GM21515 (cell line): ENCODE data around the gene LCOR.

Experiments used
- ATAC-seq: cut with Tn5 transposase; IDR thresholded peaks from one replicate; pipeline ENCODE4 v1.9.1; 2021; ENCODE audit not compliant: unreplicated experiment

LCOR gene

DNA sequence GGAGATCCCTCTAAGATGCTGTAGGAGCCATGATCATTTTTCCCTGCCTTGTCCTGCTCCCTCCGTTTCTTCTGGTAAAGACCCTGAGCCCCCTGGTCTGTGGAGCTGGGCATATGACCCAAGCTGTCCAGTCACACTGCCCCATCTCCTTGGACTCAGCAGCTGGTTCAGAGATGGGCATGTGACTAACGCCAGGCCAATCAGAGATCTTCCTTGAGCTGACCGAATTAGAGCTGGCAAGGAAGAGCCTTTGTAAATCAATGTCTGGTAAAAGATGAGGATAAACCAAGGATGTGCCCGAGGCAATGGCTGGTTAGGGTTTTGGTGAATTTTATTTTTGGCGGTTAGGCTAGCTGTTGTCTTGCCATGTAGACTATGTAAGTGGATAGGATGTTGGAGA, 173.3 kb downstream of the LCOR start:
- no peak for ATAC-seq

DNA sequence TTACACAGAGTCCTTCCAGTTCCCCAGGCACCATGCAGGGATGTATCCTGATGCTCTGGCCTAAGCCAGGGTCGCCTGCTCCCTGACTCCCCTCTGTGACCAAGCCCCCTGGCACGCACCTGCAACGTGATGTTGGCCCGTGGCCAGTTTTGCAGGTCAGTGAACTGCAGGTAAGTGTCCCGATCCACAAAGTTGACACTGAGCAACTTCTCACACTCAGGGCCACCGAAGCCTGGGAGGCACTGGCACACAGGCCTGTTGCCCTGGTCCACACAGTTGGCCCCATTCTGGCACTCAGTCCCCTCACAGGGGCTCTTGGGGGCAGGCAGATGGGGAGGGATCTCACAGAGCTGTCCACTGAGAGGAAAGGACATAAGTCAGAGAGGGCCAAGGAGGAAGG, 174.3 kb downstream of the LCOR start:
- no peak for ATAC-seq

DNA sequence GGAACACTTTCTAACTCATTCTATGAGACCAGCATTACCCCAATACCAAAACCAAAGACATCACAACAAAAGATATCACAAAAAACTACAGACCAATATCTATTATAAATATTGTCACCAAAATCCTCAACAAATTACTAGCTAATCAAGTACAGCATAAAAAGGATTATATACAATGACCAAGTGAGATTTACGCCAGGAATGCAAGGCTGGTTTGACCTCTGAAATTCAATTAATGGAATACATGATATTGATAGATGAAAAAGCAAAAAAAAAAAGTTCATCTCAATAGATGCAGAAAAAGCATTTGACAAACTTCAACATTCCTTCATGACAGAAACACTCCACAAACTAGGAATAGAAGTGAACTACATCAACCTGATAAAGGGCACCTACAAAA, 175.3 kb downstream of the LCOR start:
- no peak for ATAC-seq

DNA sequence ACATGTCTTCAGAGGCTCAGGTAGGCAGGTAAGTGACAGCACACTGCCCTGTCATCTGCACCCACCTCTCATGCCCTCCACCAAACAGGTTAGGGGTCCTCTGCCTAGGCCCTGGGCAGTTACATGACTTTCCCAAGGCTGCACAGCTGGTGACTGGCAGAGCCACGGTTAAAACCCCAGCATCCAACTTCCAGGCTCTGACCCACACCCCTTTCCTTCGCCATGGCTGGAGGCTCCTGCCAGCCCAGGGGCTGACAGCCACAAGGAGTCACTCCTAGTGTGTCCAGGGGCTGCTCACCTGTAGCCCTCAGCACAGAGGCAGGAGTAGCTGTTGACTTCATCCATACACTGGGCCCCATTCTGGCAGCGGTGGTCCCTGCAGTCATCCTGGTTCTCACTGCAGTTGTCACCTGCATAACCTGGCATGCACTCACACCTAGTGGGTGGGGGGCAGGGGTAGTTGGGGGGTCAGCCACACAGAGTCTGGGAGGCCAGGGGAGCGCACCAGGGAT, 178.7 kb downstream of the LCOR start:
- no peak for ATAC-seq

DNA sequence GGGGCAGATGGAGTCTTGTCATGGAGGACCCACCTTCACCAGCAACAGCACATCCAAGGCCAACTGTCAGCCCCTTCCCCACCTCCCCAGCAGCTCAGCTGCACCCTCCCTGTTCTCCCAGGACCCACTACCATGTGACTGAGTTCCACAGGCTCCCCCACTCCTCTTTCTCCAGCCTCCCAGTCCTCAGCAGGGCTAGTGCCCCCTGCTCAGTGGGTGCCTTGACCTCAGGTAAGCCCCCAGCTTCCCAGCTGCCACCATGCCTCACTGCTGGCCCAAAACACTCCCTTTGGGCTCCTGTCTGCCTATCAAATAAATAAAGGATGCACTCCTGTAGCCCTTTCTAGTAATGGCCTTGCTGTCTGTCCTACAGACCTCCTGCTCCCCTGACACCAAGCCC, 179.3 kb downstream of the LCOR start:
- ATAC-seq: no peak

DNA sequence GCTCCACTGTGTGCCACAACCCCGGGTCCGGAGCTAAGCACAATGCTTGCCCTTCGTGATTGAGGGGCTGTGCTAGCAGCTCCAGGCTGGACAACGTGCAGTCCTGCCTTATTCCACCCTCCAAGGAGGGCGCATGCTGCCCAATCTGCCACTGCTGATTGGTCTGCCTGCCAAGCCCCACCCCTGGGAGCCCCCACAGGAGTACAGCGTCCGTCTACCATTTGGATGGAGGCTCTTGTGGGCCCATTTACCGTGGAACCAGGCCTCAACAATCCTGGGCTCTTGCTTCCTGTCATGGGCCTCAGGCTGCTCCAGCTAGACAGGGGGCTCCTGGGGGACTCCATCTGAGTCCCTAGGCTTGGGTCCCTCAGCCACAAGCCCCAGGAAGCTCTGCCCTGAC, 180.4 kb downstream of the LCOR start:
- no peak for ATAC-seq

DNA sequence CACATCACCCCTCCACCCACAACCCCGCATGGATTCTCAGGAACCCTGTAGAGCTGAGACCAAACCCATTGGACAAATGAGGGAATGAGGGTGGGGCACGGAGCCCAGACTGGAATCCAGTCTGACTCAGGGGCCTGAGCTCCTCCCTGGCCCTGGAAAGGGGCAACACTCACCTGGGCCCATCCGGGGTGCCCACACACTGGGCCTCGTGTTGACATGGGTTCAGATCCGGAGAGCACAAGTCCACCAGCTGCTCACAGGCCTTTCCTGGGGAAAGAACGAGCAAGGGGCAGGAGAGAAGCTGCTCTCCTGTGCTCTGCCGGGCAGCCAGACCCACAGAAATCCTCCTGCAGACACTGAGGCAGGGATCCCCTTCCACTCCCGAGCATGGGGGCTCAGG, 181.5 kb downstream of the LCOR start:
- ATAC-seq: no peak

DNA sequence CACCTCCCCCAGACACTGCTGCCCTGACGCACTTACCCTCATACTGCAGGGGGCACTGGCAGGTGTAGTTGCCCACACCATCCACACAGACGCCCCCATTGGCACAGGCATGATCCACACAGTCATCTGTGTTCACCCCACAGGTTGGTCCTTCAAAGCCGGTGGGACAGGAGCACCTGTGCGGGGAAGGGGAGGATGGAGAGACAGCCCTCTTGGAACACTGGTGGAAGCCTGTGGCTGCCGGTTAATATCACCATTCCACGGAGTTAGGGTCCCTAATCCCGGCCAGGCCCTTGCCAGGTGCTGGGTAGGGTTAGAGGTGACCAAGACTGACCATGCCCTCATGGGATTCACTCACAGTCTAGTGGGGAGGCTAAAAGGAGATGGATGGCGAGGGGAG, 181.9 kb downstream of the LCOR start:
- no peak for ATAC-seq

DNA sequence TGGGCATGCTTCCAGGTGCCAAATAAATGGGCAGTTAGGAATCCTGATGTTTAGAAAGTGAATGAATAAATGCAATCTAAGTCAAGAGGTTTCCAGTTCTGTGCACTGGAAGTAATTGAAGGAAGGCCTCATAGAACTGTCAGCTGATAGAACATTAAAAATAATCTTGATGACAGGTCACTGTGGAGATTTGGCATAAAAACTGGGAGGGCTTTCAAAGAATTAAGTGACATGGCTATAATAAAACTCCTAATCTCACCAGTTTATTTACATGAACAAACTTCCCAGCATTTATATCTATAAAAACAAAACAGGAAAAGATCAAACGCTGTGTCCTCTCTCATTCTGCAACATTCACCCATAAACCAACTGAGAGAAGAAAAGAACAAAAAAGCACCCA, 183.1 kb downstream of the LCOR start:
- ATAC-seq: no peak

DNA sequence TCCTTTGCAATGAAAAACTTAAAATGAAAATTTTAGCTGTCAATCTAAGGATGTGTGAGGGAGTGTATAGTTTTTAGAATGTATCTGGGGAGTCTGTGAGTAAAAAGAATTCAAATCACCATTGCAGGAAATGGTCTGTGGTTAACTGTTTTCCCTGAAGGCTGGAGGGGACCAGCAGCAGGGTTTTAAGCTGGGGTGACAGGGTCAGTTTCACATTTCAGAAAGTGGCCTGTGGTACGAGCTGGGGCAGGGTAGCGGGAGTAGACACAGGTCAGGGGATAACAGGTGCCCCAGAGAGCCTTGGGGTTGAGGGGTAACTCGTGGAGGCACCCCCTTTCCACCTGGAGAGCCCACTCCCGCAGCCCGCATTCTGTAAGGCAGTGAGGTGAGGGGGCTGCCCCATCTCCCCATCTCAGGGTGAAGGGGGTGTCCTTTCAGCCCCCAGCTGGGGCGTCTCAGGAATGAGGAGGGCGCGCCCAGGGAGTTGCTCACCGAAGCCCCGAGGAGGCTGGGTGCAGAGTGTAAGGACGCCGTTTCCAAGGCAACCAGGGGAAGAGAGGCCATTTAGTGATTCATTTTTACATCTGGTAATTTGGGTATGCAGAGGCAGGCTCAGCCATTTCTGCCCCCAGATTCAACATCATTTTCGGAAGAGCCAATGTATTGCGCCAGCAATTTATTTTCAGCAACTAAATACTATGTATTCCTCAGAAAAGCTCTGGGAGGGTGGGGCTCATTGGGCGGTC, 184.8 kb downstream of the LCOR start:
- ATAC-seq: peak; percentile 71

DNA sequence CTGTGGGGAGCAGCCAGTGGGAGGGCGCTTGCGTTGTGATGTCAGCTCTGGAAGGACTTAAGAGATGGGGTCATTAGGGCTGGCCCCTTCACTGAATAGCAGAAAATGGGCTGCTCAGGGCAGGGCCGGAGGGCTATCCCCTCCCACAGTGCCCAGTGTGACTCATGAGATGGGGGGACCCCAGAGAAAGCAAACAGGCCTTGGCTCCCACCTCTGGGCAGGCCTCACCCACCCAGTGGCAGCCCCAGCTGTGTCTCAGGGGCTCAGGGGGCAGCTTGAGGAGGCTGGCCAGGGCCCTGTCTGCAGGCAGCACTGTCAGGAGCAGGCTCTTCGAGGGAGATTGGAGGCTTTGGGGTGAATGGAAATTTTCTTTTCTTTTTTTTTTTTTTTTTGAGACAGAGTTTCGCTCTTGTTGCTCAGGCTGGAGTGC, 185.4 kb downstream of the LCOR start:
- ATAC-seq: no peak

DNA sequence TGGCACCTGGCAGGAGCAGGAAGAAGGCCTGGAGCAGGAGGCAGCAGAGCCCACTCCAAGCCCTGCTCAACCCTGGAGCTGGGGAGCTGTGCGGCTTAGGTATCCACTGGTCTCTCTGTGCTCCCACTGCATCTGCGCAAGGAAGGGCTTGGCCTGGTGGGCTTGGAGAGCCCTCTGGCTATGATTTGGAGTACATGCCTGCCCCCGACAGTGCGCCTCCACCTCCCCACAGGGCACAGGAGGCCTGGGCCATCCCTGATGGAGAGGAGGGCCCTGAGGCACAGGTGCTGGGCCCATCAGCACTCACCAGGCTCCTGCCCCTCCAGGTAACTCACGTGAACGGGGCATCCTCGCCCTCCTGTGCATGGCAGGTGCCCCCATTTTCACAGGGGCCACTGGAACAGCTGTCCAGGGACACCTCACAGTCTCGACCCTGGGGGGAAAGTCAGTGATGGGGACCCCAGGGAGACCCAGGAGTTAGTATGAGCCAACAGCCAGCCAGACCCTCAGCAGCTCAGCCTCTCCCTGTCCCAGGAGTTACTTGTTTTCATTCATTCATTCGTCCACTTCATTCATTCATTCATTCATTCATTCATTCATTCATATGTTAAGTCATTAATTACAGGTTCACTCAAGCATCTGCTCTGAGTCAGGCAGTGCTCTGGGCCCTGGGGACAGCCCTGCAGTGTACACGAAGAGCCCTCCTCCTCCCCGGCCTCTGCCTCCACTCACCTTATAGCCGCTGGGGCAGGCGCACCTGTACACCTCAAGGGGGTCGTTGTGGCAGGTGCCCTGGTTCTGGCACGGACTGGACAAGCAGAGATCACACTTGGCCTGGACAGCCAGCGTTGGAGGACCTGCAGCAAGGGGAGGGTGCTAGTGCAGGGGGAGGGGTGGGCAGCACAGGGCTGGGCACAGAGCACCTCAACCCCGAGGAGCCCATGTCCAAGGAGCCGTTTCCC, 186.4 kb downstream of the LCOR start:
- ATAC-seq: no peak

DNA sequence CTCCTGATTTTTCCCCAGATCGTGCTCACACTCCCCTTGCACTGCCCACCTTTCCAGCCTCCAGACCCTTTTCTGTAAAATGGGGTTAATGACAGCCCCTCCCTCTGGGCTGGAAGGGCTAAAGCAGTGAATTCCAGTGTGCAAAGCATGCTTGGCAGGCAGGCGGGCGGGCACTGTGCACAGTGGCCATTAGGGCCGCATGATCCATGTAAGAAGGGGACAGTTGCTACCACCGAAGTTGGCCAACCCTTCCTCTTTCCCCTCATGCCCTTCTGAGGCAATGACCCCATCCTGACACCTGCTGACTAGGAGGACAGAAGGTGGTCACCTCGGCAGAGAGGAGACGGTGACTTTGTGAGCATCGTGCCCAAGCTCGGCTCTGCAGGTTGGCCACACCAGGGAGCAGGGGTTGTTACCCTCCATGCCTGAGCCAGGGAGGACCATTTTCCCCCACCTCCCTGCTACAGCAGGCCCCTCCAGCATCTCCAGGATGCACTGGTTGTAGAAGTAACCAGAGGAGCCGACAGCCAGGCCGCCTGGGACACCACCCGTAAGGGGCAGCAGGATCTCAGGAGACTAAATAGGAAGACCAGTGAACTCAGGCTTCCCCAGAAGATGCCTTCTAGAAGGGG, 187.2 kb downstream of the LCOR start:
- no peak for ATAC-seq

DNA sequence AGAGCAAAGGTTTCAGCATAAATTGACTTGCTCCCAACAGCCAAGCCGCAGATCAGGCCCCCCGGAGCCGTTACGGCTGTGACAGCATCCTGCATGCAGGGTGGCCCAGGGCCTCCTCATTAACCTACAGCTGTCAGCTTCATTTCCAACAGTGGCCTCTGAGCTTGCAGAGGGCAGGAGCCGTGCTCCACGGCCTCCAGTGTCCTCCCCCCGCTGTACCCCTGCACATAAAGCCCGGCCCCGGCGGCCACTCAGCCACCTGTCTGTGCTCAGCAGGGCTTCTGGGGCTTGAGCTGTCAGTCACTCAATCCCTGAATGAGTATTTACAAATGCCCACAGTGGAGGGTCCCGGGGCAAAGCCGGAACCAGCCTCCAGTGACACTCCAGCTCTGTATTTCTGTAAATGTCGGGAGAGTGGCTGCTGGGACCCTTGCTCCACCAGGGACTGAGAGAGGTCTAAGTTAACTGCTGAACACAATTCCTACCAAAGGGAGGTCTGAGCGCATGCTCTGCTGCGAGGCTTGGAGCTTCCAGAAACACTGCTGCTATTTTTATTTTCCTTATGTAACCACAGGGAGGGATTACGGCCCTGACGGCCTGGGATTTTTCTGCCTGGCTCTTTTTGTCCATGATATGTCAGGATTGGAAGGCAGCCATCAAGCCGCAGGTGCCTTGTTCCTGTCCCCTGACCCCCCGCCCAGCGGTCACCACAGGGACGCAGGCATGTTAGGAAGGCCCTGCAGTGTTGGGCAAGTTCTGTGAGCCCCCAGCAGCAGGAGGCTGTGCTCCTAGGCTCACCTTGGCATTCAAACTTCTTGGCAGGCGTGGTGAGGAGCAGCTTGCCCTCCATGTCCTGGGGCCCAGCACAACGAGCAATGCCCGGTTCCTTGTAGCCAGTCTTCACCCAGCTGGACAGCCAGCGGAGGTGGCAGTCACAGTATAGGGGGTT, 188.6 kb downstream of the LCOR start:
- ATAC-seq: no peak

DNA sequence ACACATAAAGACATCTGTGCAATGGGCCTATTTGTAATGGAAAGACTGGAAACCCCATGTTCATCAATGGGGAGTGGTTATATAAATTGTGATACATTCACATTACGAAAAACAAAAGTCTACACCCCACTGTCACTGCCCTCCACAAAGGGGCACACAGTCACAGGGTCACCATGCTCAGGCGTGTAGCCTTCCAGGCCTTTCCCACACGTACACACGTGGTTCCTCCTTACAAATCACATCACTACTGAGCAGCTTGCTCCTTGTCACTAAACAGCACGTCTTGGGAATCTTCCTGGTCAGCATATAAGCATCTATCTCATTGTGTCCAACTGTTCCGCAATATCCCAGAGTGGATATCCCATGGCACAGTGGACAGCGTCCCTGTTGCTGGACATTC, 190.5 kb downstream of the LCOR start:
- ATAC-seq: no peak

DNA sequence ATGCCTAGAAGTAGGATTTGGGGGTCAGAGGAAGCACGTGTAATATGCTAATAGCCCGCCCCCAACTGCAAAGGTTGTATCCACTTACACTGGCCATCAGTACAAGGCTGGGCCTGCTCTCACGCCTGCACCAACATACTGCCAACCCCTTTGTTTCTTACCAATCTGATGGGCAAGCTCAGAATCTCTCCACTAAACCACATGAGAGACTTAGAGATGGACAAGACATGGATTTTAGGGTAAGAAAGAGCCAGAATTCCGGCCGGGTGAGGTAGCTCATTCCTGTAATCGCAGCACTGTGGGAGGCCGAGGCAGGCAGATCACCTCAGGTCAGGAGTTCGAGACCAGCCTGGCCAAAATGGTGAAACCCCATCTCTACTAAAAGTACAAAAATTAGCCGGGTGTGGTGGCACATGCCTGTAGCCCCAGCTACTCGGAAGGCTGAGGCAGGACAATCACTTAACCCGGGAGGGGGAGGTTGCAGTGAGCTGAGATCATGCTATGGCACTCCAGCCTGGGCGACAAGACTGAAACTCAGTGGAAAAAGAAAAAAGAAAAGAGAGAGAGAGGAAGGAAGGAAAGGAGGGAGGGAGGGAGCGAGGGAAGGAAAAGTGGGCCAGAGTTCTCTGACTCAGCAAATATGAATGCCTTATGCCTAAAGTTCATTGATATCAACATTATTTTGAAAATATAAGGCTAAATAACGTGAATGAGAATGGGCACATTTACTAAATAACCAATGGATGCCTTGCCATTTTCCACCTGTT, 191.5 kb downstream of the LCOR start:
- ATAC-seq: no peak

DNA sequence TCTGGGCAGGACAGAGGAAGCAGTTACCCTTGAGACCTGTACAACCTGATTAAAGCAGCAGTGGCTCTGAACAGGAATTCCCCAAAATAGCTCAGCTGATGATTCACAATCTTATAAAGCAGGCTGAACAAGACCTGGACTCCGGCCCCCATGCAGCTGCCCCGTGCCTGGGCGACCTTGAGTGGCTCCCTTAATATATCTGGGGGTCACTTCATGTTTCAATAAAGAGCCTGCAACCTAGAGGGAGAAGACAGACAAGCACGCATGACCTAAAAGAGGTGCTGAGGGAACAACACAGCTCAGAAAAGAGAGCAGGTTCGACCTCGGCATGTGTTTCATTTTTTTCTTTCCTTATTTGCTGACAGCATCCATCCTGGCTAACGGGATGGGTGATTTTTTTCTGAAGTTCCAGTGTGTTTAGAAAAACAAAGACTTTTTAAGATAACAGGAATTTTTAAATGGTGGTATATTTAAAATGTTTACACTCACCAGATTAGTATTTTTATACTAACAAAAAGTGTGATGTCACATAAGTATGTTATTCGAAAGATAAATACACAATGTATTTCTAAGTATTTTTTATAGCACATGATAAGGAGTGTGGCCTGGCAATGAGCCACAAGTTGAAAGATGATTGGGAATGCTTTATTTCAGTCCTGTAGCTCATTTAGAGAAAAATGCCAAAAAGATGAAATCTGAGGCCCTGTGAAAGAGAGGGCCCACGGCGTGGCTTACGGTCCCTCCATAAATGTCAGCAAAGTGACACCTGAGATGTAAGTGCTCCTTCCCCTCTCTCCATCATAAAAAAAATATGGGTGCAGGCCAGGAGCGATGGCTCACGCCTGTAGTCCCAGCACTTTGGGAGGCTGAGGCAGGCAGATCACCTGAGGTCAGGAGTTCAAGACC, 192.3 kb downstream of the LCOR start:
- ATAC-seq: no peak

DNA sequence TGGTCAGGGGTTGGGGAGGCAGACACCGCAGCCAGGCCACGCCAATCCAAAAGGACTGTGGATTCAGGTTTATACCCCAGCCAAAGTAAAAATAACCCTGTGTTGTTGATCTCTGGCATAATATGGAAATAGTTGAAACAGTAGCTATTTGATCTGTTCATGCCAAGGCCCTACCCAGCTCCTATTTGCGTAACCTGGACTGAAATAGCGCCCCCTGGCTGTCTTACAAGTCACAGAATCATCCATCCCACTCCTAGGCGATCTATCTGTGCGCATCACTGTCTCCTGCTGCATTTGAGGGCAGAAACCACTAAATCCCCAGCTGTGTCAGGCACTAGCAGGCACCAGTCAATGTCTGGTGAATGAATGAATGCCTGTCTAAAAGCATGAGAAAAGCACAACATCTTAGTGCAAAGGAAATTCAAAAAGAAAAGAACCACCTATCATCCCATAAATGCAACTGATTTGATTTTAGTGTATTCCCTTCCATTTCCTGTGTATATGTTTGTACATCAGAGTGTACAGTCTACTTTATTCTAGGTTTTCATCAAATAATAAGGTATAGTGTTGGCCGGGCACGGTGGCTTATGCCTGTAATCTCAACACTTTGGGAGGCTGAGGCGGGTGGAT, 193.6 kb downstream of the LCOR start:
- no peak for ATAC-seq
